ENCODE data around the gene STRN. TPM values are rescaled to one million over a fixed set of nuclear protein-coding genes. Genes with fewer than 3 reads are reported as not detected.

STRN gene
- total and polyA plus RNA-seq, 2 of the 13 experiments (the other 11 are each of a cell fraction or from before 2014, with no cell fraction given) = 10.4 to 19.3 TPM

DNA sequence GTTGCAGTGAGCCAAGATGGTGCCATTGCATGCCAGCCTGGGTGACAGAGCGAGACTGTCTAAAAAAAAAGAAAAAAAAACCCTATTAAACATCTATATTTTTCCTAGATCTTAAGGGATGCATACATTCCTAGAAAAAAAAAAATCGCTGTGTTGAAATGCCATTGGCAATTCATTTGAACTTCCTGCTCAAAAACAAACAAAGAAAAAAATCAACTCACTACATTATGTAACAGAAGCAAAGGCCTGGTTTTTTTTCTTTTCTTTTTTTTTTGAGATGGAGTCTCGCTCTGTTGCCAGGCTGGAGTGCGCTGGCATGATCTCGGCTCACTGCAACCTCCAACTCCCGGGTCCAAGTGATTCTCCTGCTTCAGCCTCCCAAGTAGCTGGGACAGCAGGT lies 21.7 kb upstream of the STRN start (continued):
- TF ChIP-seq, protein P1, sequence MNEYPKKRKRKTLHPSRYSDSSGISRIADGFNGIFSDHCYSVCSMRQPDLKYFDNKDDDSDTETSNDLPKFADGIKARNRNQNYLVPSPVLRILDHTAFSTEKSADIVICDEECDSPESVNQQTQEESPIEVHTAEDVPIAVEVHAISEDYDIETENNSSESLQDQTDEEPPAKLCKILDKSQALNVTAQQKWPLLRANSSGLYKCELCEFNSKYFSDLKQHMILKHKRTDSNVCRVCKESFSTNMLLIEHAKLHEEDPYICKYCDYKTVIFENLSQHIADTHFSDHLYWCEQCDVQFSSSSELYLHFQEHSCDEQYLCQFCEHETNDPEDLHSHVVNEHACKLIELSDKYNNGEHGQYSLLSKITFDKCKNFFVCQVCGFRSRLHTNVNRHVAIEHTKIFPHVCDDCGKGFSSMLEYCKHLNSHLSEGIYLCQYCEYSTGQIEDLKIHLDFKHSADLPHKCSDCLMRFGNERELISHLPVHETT (CRISPR knock-in tag; conservative IDR thresholded peaks at IDR 0.05) = no peak
- TF ChIP-seq ZNF207 (IDR thresholded peaks at IDR 0.05; ENCODE audit: borderline replicate concordance) (no peak), ZNF354B (CRISPR knock-in tag; IDR thresholded peaks at IDR 0.05) (no peak), CCAR2 (optimal IDR thresholded peaks at IDR 0.05; ENCODE audit: low read depth, low read length) (no peak), SP5 (CRISPR knock-in tag; IDR thresholded peaks at IDR 0.05; ENCODE audit: borderline replicate concordance, low read depth) (no peak), NCOA2 (CRISPR knock-in tag; IDR thresholded peaks at IDR 0.05) (0 out of 2 replicates have a peak, but pooled peaks have one; percentile 33), CBX5 (CRISPR knock-in tag; IDR thresholded peaks at IDR 0.05; ENCODE audit: borderline replicate concordance) (no peak), SP4 (CRISPR knock-in tag; IDR thresholded peaks at IDR 0.05) (no peak), ZNF652 (CRISPR knock-in tag; IDR thresholded peaks at IDR 0.05; ENCODE audit: borderline replicate concordance, low read depth) (no peak), KLF13 (CRISPR knock-in tag; IDR thresholded peaks at IDR 0.05) (no peak), MAFK (conservative IDR thresholded peaks at IDR 0.05 in 1 of 2, IDR thresholded peaks at IDR 0.05 in 1 of 2; ENCODE audit: low read length in 2 of 2) (no peak), ZNF530 (CRISPR knock-in tag; IDR thresholded peaks at IDR 0.05; ENCODE audit: low read depth) (no peak), TCF7L2 (IDR thresholded peaks at IDR 0.05; ENCODE audit: low read depth, low read length) (no peak), ELF3 (CRISPR knock-in tag; IDR thresholded peaks at IDR 0.05) (peak; percentile 94), ARHGAP35 (CRISPR knock-in tag; IDR thresholded peaks at IDR 0.05; ENCODE audit: borderline replicate concordance) (no peak), GABPA (IDR thresholded peaks at IDR 0.05; ENCODE audit: low read depth, low read length) (no peak), GABPA (CRISPR knock-in tag; IDR thresholded peaks at IDR 0.05; ENCODE audit: low read depth) (peak; percentile 16; the same call in 1 of the 2 replicates), SAP130 (CRISPR knock-in tag; IDR thresholded peaks at IDR 0.05; ENCODE audit: low read depth) (peak; percentile 55), SP1 (IDR thresholded peaks at IDR 0.05) (no peak), SP1 (CRISPR knock-in tag; IDR thresholded peaks at IDR 0.05) (no peak), ZBTB3 (CRISPR knock-in tag; IDR thresholded peaks at IDR 0.05; ENCODE audit: borderline replicate concordance, low read depth) (no peak), RXRA (CRISPR knock-in tag; IDR thresholded peaks at IDR 0.05) (no peak), ZNF891 (CRISPR knock-in tag; IDR thresholded peaks at IDR 0.05) (no peak), ZKSCAN1 (IDR thresholded peaks at IDR 0.05; ENCODE audit: low read length) (no peak)
- TF ChIP-seq, protein P2, sequence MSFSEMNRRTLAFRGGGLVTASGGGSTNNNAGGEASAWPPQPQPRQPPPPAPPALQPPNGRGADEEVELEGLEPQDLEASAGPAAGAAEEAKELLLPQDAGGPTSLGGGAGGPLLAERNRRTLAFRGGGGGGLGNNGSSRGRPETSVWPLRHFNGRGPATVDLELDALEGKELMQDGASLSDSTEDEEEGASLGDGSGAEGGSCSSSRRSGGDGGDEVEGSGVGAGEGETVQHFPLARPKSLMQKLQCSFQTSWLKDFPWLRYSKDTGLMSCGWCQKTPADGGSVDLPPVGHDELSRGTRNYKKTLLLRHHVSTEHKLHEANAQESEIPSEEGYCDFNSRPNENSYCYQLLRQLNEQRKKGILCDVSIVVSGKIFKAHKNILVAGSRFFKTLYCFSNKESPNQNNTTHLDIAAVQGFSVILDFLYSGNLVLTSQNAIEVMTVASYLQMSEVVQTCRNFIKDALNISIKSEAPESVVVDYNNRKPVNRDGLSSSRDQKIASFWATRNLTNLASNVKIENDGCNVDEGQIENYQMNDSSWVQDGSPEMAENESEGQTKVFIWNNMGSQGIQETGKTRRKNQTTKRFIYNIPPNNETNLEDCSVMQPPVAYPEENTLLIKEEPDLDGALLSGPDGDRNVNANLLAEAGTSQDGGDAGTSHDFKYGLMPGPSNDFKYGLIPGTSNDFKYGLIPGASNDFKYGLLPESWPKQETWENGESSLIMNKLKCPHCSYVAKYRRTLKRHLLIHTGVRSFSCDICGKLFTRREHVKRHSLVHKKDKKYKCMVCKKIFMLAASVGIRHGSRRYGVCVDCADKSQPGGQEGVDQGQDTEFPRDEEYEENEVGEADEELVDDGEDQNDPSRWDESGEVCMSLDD (CRISPR knock-in tag; IDR thresholded peaks at IDR 0.05; ENCODE audit: borderline replicate concordance) = no peak
- TF ChIP-seq, protein P3, sequence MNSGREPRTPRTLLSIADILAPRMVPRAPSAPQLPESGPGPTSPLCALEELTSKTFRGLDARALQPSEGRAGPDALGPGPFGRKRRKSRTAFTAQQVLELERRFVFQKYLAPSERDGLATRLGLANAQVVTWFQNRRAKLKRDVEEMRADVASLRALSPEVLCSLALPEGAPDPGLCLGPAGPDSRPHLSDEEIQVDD (CRISPR knock-in tag; IDR thresholded peaks at IDR 0.05; ENCODE audit: borderline replicate concordance) = no peak
- TF ChIP-seq, protein P4, sequence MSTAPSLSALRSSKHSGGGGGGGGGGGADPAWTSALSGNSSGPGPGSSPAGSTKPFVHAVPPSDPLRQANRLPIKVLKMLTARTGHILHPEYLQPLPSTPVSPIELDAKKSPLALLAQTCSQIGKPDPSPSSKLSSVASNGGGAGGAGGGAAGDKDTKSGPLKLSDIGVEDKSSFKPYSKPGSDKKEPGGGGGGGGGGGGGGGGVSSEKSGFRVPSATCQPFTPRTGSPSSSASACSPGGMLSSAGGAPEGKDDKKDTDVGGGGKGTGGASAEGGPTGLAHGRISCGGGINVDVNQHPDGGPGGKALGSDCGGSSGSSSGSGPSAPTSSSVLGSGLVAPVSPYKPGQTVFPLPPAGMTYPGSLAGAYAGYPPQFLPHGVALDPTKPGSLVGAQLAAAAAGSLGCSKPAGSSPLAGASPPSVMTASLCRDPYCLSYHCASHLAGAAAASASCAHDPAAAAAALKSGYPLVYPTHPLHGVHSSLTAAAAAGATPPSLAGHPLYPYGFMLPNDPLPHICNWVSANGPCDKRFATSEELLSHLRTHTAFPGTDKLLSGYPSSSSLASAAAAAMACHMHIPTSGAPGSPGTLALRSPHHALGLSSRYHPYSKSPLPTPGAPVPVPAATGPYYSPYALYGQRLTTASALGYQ (CRISPR knock-in tag; IDR thresholded peaks at IDR 0.05) = no peak
